Activated CD8-positive, alpha-beta T cell treated with anti-CD3 and anti-CD28 coated beads for 36 hours (primary cell): Measurements from ENCODE around the gene FAM3A. TPM values are rescaled to one million over a fixed set of nuclear protein-coding genes. Genes with fewer than 3 reads are reported as not detected.
A peak's percentile ranks its signal among the peaks of the same experiment; 100 is the strongest.

Experiments
- ATAC-seq: fragments of 200-7000 bp; cut with Tn5 transposase; one replicate; pipeline ENCODE4 v1.10.0; 2021; ENCODE audit warnings: mild to moderate bottlenecking, moderate library complexity
- CTCF ChIA-PET: fragments of 350-600 bp; sonication (Branson Sonifier 250); formaldehyde crosslinking; loops from one replicate; lab custom pipeline; 2021; ENCODE audit warnings: antibody characterized with exemption; lab: Charles Lee
- POLR2A ChIA-PET: fragments of 350-600 bp; sonication (Branson Sonifier 250); formaldehyde crosslinking; loops from one replicate; lab custom pipeline; 2021; ENCODE audit warnings: antibody characterized with exemption; lab: Charles Lee
- DNase-seq: peaks from one replicate; pipeline ENCODE4 v3.0.0-alpha.2; 2020
- H3K27ac Mint-ChIP-seq: one replicate; pipeline ENCODE4 v1.8.0; 2021; ENCODE audit warnings: mild to moderate bottlenecking, mixed read lengths
- H3K27me3 Mint-ChIP-seq: one replicate; pipeline ENCODE4 v1.8.0; 2021; ENCODE audit warnings: mixed read lengths
- H3K36me3 Mint-ChIP-seq: one replicate; pipeline ENCODE4 v1.8.0; 2021; ENCODE audit warnings: low read depth, mixed read lengths
- H3K4me1 Mint-ChIP-seq: one replicate; pipeline ENCODE4 v1.8.0; 2021; ENCODE audit warnings: low read depth, mixed read lengths
- H3K4me3 Mint-ChIP-seq: one replicate; pipeline ENCODE4 v1.8.0; 2021; ENCODE audit warnings: mild to moderate bottlenecking, moderate library complexity, mixed read lengths
- H3K9me3 Mint-ChIP-seq: one replicate; pipeline ENCODE4 v1.8.0; 2021; ENCODE audit warnings: mixed read lengths
- CTCF ChIP-seq: fragments of 200-600 bp; IDR thresholded peaks from one replicate; pipeline ENCODE4 v1.8.0; 2022; ENCODE audit warnings: antibody characterized with exemption, mild to moderate bottlenecking
- intact Hi-C: fragments of 100-400 bp; cut with micrococcal nuclease; formaldehyde crosslinking; loops from one replicate; pipeline ENCODE4 v1.10.0; 2022
- total RNA-seq, 2 experiments: library from RNA; stranded (reverse); gene quantifications; one replicate each; pipeline ENCODE4 v1.2.3, GENCODE V29; 2021

The FAM3A gene
- total RNA-seq, 2 experiments from 2014 or later, result 27.9 to 31.9 TPM

DNA sequence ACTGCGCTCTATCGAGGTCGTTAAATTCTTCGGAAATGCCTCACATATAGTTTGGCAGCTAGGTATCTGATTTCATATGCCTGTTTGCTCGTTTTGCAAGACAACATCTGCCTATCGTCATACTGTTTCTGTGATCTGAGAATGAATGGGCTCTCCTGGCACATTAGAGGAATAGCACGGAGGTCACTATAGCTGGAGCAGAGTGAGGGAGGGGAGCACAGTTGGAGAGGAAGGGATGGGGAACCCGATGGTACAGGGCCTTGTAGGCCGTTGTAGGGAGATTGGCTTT lies 31.9 kb upstream of the FAM3A start:
- ChIA-PET POLR2A (interaction anchor here (0.6 to 1.3 kb wide), 4 partner anchors 8 to 197 kb away, joined by 3 read pairs; no protein-coding TSS in a partner anchor), CTCF (interaction anchor here (1.4 kb wide), 1 partner anchor 201 kb away, joined by 4 read pairs; no protein-coding TSS in a partner anchor)
- Mint-ChIP-seq H3K36me3 (peaks cover 37% of the 10 kb centered on the region), H3K9me3 (no peaks in the 10 kb centered on the region), H3K4me1 (peaks cover 41% of the 10 kb centered on the region), H3K27ac (peak overlapping the region; percentile 91), H3K4me3 (peak overlapping the region; percentile 97), H3K27me3 (no peaks in the 10 kb centered on the region)
- TF ChIP-seq CTCF, result no peak
- ATAC-seq (no peak), DNase-seq (no peak)
- intact Hi-C loops, result no loop called here

DNA sequence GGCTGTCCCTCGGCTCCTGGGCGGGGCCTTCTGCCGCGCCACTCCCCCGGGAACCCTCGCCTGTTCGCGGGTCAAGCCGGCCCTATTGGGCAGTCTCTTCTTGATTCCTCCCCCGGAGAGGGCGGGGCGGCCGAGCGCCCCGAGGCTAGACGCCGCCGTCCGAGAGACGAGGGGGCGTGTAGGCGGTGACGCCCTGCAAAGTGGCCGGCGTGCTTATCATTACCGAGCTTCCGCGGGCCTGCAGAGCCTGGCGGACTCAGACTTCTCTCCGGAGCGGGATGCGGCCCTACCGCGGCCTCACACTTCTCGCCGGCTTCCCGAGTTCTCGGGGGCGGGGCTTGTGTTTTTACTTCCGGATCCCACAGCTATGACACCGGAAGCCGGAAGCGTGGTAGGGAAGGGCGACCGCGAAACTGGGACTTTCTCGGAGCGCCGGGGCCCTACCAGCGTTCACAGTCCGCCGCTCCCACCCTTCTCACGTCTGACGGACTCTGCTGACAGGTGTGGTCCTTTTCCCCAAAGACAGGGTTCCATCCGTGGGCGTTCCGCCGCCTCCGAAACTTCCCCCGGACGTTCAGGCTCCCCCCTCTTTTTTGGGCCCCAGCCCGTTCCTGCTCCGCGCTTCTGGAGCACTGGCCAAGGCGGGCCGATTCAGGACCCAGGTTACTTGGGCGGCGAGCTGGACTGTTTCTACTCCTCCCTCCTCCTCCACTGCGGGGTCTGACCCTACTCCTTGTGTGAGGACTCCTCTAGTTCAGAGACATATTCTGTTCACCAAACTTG lies 31.4 kb upstream of the FAM3A start, which contains the start of gene IKBKG:
Gene IKBKG, plus strand, starts transcription at position 376 of the 783 bp plus-strand sequence. CDS start 4,383 bp downstream, outside the sequence.
- ATAC-seq (peak; percentile 80), DNase-seq (peak; percentile 93)
- H3K9me3 Mint-ChIP-seq, result no peaks in the 10 kb centered on the region
- H3K27ac Mint-ChIP-seq, result peak within 1 kb of the TSS; percentile 91
- intact Hi-C loops, result no loop called here
- peaks cover 45% of the 10 kb centered on the region for H3K4me1 Mint-ChIP-seq
- peak within 1 kb of the TSS; percentile 97 for H3K4me3 Mint-ChIP-seq
- no peak for TF ChIP-seq CTCF
- peaks cover 40% of the 10 kb centered on the region for H3K36me3 Mint-ChIP-seq
- H3K27me3 Mint-ChIP-seq, result no peaks in the 10 kb centered on the region
- CTCF ChIA-PET, result interaction anchor here (1.4 kb wide), 1 partner anchor 202 kb away, joined by 4 read pairs; no protein-coding TSS in a partner anchor
- POLR2A ChIA-PET, result interaction anchor here (0.6 to 1.3 kb wide), 5 partner anchors 7 to 197 kb away, joined by 3 read pairs; no protein-coding TSS in a partner anchor

DNA sequence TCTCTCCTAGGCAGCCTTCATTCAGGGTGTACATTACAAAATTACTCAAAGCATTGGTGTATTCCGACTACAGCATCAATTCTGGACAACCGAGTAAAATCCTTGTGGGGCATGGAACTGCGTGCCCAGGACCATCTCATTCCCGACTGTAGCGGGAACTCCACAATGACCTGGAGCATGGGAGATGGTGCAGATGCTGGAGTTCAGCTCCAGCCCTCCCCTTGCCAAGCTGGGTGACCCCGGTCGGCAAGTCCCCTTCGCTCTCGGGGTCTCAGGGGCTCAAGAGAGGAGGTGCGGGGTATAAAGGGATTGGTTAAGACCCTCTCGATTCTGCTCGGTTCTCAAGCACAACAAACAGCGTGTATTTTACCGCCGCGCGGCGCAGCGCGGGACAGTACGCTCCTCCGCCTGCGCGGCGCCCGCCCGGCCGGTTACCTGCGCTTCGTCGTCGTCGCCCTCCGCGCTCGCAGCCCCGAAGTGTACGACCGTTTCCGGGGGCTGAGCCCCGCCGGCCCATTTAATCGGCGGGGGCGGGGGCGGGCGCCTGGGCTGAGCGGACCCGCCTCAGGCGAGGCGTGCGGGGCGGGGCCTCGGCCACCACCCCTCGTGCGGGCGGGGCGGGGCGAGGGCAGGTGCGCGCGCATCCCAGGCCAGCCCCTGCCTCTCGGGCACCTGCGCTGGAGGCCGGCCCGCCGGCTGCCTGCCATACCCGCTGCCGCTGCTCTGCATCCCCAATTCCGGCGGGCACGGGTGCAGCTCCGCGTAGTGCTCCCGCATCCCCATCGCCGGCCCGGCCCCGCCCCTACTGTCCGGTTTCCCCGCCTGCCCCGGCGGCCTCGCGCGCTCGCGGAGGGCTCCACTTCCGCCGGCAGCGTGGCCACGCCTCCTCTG lies 30.6 kb upstream of the FAM3A start, which contains the start of gene G6PD:
Gene G6PD, minus strand, starts transcription at position 493 of the 891 bp plus-strand sequence. CDS start 691 bp downstream, outside the sequence.
- Mint-ChIP-seq H3K27ac (peak within 1 kb of the TSS; percentile 91), H3K27me3 (no peaks in the 10 kb centered on the region), H3K4me3 (peak within 1 kb of the TSS; percentile 97), H3K9me3 (no peaks in the 10 kb centered on the region), H3K4me1 (peaks cover 46% of the 10 kb centered on the region), H3K36me3 (peaks cover 44% of the 10 kb centered on the region)
- DNase-seq, result peak; percentile 79
- CTCF ChIA-PET, result interaction anchor here (0.6 kb wide), 1 partner anchor 10 kb away, joined by 3 read pairs; no protein-coding TSS in a partner anchor
- peak; percentile 67 for ATAC-seq
- TF ChIP-seq CTCF, result no peak
- POLR2A ChIA-PET, result interaction anchor here (0.6 to 1.2 kb wide), 2 partner anchors 31 to 136 kb away, joined by 3 read pairs; no protein-coding TSS in a partner anchor
- intact Hi-C loops, result no loop called here

- Mint-ChIP-seq H3K27me3 (no peaks in the 10 kb centered on the region), H3K9me3 (no peaks in the 10 kb centered on the region), H3K4me3 (peak overlapping the region; percentile 75), H3K36me3 (peaks cover 46% of the 10 kb centered on the region), H3K27ac (peak overlapping the region; percentile 64), H3K4me1 (peaks cover 49% of the 10 kb centered on the region)
- DNase-seq, result no peak
- intact Hi-C loops, result no loop called here
- TF ChIP-seq CTCF, result no peak
- CTCF ChIA-PET, result interaction anchor here (0.6 to 1.4 kb wide), 2 partner anchors 9 to 18 kb away, joined by 3 read pairs; no protein-coding TSS in a partner anchor
- no peak for ATAC-seq
- POLR2A ChIA-PET, result no interaction called here
These were observed 29.7 kb upstream of the FAM3A start for GRCh38 chrX:154545673-154546274.
